Measurements from ENCODE around the gene ZFAND5. TPM values are rescaled to one million over a fixed set of nuclear protein-coding genes. Genes with fewer than 3 reads are reported as not detected.

The ZFAND5 gene, protein sequence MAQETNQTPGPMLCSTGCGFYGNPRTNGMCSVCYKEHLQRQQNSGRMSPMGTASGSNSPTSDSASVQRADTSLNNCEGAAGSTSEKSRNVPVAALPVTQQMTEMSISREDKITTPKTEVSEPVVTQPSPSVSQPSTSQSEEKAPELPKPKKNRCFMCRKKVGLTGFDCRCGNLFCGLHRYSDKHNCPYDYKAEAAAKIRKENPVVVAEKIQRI
- total RNA-seq = 10 to 100 TPM; 64.1 to 69.0 TPM

DNA sequence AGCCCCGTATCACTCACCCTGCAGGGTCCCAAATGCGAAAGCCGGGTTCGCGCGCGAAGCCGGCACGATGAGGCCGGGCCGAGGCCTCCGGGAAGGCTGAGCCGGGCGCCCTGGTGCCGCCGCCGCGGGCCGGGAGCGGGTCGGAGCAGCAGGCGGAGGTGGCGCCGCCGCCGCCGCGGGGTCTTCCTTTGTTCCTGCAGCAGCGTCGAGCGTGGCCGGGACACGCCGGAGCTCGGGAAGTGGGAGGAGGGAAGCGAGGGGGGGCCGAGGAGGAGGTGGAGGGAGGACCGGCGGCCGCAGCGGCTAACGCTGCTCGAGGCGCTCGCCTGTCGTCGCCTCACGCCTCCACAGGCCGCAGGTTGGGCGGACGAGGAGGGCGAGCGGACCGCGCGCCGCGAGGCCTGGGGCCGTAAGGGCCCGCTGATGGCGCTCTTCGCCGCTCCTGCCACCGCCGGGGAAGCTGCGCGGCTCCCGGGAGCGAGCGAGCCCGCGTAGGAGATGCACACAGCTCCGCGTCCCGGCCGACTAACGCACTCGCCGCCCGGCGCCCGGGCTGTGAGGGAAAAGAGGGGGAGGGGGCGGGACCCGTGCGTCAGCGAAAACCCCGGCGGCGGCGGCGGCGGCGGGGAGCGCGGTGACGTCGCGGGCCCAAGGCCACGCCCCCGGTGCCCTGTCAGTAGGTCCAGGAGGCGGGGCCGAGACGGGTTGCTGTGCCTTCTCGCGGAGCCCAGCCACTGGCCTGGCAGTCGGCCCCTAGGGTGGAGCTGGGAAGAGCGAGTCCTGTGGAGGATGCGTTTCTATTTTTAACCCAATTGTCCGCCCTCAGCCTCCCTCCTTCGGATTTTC, at the start of gene ZFAND5:
TSS of gene ZFAND5 (minus strand) at position 530 of the 846 bp plus-strand sequence. CDS start 4,430 bp downstream, outside the sequence.
- POLR2A ChIA-PET = interaction anchor here (0.6 to 3.7 kb wide), 19 partner anchors 8 to 1946 kb away, joined by 3 to 19 read pairs (median 4); no protein-coding TSS in a partner anchor
- peak within 1 kb of the TSS; percentile 82 for H3K4me3 Mint-ChIP-seq
- peak; percentile 82 for ATAC-seq
- H3K27ac Mint-ChIP-seq = peak within 1 kb of the TSS; percentile 98
- DNase-seq = peak; percentile 94
- H3K4me1 Mint-ChIP-seq (ENCODE audit: low read depth) = peaks cover 40% of the 10 kb centered on the region
- H3K27me3 Mint-ChIP-seq (ENCODE audit: low read depth) = no peaks in the 10 kb centered on the region
- CTCF ChIA-PET = interaction anchor here (0.7 to 2.6 kb wide), 8 partner anchors 19 to 340 kb away, joined by 3 to 13 read pairs (median 4); no protein-coding TSS in a partner anchor
- H3K9me3 Mint-ChIP-seq (ENCODE audit: insufficient read depth) = no peaks in the 10 kb centered on the region
- peaks cover 31% of the 10 kb centered on the region for H3K36me3 Mint-ChIP-seq (ENCODE audit: low read depth)

DNA sequence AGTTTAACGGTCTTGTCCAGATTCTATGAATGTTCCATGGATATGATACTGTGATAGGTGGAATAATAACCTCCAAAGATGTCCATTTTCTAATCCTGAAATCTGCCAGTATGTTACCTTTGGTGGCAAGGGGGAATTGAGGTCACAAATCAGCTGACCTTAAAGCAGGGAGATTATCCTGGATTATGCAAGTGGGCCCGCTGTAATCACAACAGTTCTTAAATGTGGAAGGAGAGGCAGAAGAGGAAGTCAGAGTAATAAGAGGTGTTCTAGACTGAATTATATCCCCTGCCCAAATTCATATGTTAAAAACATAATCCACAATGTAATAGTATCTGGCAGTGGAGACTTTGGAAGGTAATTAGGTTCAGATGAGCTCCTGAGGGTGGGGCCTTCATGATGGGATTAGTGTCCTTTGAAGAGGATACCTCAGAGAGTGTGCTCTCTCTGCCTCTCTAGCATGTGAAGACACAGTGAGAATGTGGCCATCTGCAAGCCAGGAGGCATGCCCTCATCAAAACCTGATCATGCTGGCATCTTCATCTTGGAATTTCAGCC, 47.6 kb upstream of the ZFAND5 start:
- Mint-ChIP-seq H3K9me3 (ENCODE audit: insufficient read depth) (no peaks in the 10 kb centered on the region), H3K27me3 (ENCODE audit: low read depth) (no peaks in the 10 kb centered on the region), H3K36me3 (ENCODE audit: low read depth) (no peaks in the 10 kb centered on the region), H3K27ac (no peak overlapping the region), H3K4me1 (ENCODE audit: low read depth) (no peaks in the 10 kb centered on the region), H3K4me3 (no peak overlapping the region)
- no peak for ATAC-seq
- ChIA-PET POLR2A (no interaction called here), CTCF (interaction anchor here (0.6 kb wide), 1 partner anchor 353 kb away, joined by 3 read pairs; no protein-coding TSS in a partner anchor)
- DNase-seq = no peak

DNA sequence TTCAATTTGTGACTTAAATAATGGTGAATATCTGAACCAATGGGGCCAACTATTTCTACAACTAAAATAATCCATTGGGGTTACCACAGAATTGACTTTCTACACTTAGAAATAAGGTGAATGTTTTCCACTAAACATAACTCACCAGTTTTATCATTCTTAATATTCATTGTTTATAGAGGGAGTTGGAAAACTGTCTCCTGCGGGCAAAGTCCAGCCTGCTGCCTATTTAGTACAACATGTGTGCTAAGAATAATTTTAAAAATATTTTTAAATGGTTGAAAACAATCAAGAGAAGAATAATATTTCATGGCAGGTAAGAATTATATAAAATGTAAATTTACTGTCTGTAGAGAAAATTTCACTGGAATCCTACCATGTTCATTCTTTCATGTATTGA, 45.2 kb upstream of the ZFAND5 start:
- H3K9me3 Mint-ChIP-seq (ENCODE audit: insufficient read depth) = no peaks in the 10 kb centered on the region
- DNase-seq (no peak), ATAC-seq (no peak)
- H3K36me3 Mint-ChIP-seq (ENCODE audit: low read depth) = no peaks in the 10 kb centered on the region
- H3K4me1 Mint-ChIP-seq (ENCODE audit: low read depth) = no peaks in the 10 kb centered on the region
- POLR2A ChIA-PET = no interaction called here
- no peak overlapping the region for H3K4me3 Mint-ChIP-seq
- H3K27me3 Mint-ChIP-seq (ENCODE audit: low read depth) = peaks cover 5% of the 10 kb centered on the region
- CTCF ChIA-PET = no interaction called here
- no peak overlapping the region for H3K27ac Mint-ChIP-seq

DNA sequence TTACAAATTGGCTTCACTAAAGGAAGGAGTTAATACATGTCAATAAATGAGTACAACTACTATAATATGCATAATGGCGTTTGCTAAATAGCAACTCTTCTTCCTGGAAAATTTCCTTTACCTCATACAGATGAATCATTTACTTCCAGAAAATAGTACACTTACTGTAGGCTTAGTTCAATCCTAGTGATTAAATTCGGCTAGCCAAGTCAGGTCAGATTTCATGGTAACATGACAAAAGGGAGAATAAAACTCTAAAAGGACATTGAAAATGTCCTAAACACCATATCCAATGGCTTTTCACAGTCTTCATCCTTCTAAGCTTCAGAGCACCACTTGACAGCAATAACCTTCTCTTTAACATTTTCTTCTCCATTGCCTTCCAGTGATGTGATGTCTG, 42.1 kb upstream of the ZFAND5 start:
- peaks cover 5% of the 10 kb centered on the region for H3K27me3 Mint-ChIP-seq (ENCODE audit: low read depth)
- no peaks in the 10 kb centered on the region for H3K36me3 Mint-ChIP-seq (ENCODE audit: low read depth)
- no peak overlapping the region for H3K4me3 Mint-ChIP-seq
- H3K27ac Mint-ChIP-seq = no peak overlapping the region
- POLR2A ChIA-PET = no interaction called here
- DNase-seq = no peak
- no peak for ATAC-seq
- no peaks in the 10 kb centered on the region for H3K9me3 Mint-ChIP-seq (ENCODE audit: insufficient read depth)
- CTCF ChIA-PET = no interaction called here
- H3K4me1 Mint-ChIP-seq (ENCODE audit: low read depth) = no peaks in the 10 kb centered on the region

DNA sequence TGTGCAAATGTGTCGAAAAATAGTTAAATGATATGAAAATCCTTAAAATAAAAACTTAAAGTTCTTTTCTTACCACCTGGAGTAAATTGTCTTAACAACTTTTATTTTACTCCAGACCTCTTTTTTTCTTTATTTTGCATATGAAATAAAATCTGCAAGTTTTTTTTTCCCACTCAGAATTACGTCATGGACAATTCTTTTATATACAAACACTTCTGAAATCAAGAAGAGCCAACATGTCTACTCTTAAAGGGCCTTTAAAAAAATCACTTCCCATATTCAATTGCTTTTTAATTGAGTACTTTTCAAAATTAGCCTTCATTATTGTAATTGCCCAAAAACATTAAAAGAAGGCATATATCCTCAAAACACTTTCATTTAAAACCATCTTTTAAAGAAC, 37.7 kb upstream of the ZFAND5 start:
- Mint-ChIP-seq H3K9me3 (ENCODE audit: insufficient read depth) (no peaks in the 10 kb centered on the region), H3K36me3 (ENCODE audit: low read depth) (no peaks in the 10 kb centered on the region), H3K27me3 (ENCODE audit: low read depth) (peaks cover 5% of the 10 kb centered on the region), H3K4me1 (ENCODE audit: low read depth) (no peaks in the 10 kb centered on the region), H3K4me3 (no peak overlapping the region), H3K27ac (no peak overlapping the region)
- DNase-seq (no peak), ATAC-seq (no peak)
- ChIA-PET POLR2A (no interaction called here), CTCF (no interaction called here)

DNA sequence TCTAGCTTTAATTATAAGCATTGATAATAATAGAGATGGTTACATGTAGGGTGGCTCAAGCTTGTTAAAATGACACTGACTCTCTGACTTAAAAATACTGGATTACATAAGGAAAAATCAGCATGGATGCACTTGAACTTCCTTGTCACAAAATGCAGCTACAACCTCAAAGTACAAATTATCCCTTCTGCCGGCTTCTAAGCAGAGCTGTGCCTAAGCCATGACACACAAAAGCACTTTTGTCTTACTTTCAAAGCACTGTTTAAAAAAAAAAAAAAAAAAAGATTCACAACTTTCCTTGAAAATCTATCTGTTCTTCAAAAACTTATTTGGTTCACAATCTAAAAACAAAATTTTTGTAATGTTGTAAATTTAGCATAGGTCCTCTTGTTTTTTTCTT, 36.4 kb upstream of the ZFAND5 start:
- Mint-ChIP-seq H3K4me1 (ENCODE audit: low read depth) (no peaks in the 10 kb centered on the region), H3K27ac (no peak overlapping the region), H3K36me3 (ENCODE audit: low read depth) (no peaks in the 10 kb centered on the region), H3K27me3 (ENCODE audit: low read depth) (peaks cover 5% of the 10 kb centered on the region), H3K9me3 (ENCODE audit: insufficient read depth) (no peaks in the 10 kb centered on the region), H3K4me3 (no peak overlapping the region)
- DNase-seq (no peak), ATAC-seq (no peak)
- ChIA-PET CTCF (interaction anchor here (0.5 to 1.5 kb wide), 3 partner anchors 36 to 129 kb away, joined by 3 read pairs; partner anchors contain the start of gene ZFAND5), POLR2A (interaction anchor here (0.7 kb wide), 1 partner anchor 80 kb away, joined by 6 read pairs; no protein-coding TSS in a partner anchor)

DNA sequence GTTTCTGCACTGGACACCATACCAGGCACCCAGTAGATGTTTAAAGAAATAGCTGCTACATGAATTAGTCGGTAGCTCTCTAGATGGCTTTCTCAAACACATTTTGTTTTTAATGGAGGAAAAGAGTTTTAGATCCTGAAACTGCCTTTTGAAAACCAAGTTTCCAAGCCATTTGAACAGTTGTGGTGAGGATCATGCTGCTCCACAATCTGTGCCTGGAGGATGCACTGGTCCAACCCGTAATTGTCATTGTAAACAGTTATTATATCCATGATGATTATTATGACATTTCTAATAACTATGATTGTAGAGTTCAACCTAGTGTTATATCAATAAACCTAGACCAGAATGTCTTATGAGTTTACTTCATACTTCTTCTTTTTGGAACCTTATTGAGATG, 35.9 kb upstream of the ZFAND5 start:
- no peak for ATAC-seq
- H3K9me3 Mint-ChIP-seq (ENCODE audit: insufficient read depth) = no peaks in the 10 kb centered on the region
- no peak overlapping the region for H3K4me3 Mint-ChIP-seq
- H3K36me3 Mint-ChIP-seq (ENCODE audit: low read depth) = no peaks in the 10 kb centered on the region
- DNase-seq = no peak
- peaks cover 4% of the 10 kb centered on the region for H3K27me3 Mint-ChIP-seq (ENCODE audit: low read depth)
- ChIA-PET POLR2A (interaction anchor here (0.7 kb wide), 1 partner anchor 80 kb away, joined by 6 read pairs; no protein-coding TSS in a partner anchor), CTCF (interaction anchor here (1.5 kb wide), 1 partner anchor 36 kb away, joined by 3 read pairs; the partner anchor contains the start of gene ZFAND5)
- H3K4me1 Mint-ChIP-seq (ENCODE audit: low read depth) = no peaks in the 10 kb centered on the region
- H3K27ac Mint-ChIP-seq = no peak overlapping the region

DNA sequence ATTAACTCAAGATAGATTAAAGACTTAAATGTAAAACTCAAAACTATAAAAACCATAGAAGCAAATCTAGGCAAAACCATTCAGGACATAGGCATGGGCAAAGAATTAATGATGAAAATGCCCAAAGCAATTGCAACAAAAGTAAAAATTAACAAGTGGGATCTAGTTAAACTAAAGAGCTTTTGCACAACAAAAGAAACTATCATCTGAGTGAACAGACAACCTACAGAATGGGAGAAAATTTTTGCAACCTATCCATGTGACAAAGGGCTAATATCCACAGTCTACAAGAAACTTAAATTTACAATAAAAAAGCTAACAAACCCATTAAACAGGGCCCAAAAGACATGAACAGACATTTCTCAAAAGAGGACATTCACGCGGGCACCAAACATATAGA, 34.4 kb upstream of the ZFAND5 start:
- ATAC-seq = no peak
- Mint-ChIP-seq H3K4me3 (no peak overlapping the region), H3K27me3 (ENCODE audit: low read depth) (no peaks in the 10 kb centered on the region), H3K36me3 (ENCODE audit: low read depth) (no peaks in the 10 kb centered on the region), H3K4me1 (ENCODE audit: low read depth) (no peaks in the 10 kb centered on the region), H3K27ac (no peak overlapping the region), H3K9me3 (ENCODE audit: insufficient read depth) (no peaks in the 10 kb centered on the region)
- no peak for DNase-seq
- POLR2A ChIA-PET = no interaction called here
- CTCF ChIA-PET = no interaction called here

DNA sequence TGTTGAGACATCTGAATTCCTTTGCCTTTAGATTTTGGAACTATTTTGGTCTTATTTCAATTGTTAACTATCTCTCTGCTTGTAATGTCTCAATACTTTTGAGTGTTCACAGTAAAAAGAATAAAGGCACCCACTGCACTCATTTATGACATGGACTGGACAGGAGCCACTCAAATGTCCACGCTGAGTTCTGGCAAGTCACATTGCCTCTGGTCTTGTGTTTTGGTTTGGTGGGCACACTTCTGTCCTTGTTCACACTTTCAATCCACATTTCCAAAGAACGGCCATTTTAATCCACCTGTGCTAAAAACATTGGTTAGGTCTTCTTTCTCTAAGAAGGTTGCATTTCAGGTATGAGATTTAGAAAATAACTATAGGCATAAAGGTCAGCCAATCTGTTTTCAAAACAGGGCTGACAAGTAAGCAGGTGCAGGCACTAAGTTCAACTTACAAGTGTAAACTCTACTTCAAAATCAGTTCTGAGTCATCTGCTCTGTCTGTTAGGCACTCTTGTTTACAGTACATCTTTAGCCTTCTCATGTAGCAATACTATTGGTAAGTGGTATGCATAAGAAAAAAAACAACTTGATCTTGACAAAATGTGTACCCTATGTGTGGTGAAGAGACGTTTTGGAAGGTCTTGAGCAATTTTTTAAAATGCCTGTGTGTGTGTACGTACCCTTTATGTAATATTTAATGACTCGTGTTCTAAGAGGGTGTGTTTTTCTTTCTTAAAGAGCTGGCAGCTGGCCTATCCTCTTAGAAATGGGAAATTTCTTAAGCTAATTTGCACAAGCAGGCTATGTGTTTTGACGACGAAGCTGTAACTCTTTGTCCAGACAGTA, 31.5 kb upstream of the ZFAND5 start:
- Mint-ChIP-seq H3K27me3 (ENCODE audit: low read depth) (peaks cover 9% of the 10 kb centered on the region), H3K9me3 (ENCODE audit: insufficient read depth) (no peaks in the 10 kb centered on the region), H3K4me1 (ENCODE audit: low read depth) (no peaks in the 10 kb centered on the region), H3K4me3 (no peak overlapping the region), H3K36me3 (ENCODE audit: low read depth) (no peaks in the 10 kb centered on the region), H3K27ac (no peak overlapping the region)
- ATAC-seq = no peak
- CTCF ChIA-PET = no interaction called here
- POLR2A ChIA-PET = no interaction called here
- no peak for DNase-seq

DNA sequence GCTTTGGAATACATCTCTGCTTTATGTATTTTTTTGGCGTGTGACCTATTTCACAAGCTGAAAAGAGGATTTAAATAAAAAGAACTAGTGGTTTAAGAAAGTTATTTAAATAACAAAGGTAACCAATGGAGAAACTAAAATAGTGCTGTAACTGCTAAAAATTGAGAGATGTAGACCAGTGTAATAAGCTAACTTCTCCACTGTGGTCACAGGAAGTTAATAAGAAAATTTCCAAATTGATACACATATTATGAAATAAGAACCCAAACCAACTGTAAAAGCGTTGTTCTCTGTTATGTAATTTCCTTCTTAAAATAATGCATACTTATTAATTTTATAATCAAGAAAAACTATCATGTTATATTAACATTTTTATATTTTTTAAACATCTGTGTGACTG, 29.1 kb upstream of the ZFAND5 start:
- H3K4me3 Mint-ChIP-seq = no peak overlapping the region
- ChIA-PET POLR2A (no interaction called here), CTCF (interaction anchor here (1.3 kb wide), 1 partner anchor 50 kb away, joined by 3 read pairs; no protein-coding TSS in a partner anchor)
- H3K4me1 Mint-ChIP-seq (ENCODE audit: low read depth) = no peaks in the 10 kb centered on the region
- DNase-seq (no peak), ATAC-seq (no peak)
- no peak overlapping the region for H3K27ac Mint-ChIP-seq
- no peaks in the 10 kb centered on the region for H3K9me3 Mint-ChIP-seq (ENCODE audit: insufficient read depth)
- peaks cover 9% of the 10 kb centered on the region for H3K27me3 Mint-ChIP-seq (ENCODE audit: low read depth)
- no peaks in the 10 kb centered on the region for H3K36me3 Mint-ChIP-seq (ENCODE audit: low read depth)

DNA sequence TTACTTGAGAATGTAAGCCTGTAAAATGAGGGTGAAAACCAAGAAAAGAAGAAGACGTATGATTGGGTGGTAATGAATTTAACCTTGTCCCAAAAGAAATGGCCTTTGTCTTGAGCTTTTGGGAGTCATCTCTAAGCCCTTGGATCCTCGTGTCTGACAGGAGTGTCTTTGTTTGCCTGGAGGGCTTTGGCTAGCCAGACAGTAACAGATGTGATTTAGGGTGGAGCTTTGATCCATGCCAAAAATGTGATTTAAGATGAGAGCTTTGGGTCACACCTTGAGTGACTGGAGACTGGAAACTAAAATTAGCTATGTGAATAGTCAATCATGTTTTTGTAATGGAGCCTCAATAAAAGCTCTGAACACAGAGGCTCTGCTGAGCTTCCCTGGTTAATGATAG, 25.9 kb upstream of the ZFAND5 start:
- Mint-ChIP-seq H3K36me3 (ENCODE audit: low read depth) (no peaks in the 10 kb centered on the region), H3K9me3 (ENCODE audit: insufficient read depth) (no peaks in the 10 kb centered on the region), H3K27me3 (ENCODE audit: low read depth) (peaks cover 9% of the 10 kb centered on the region), H3K4me3 (no peak overlapping the region), H3K4me1 (ENCODE audit: low read depth) (peaks cover 6% of the 10 kb centered on the region), H3K27ac (no peak overlapping the region)
- ChIA-PET POLR2A (interaction anchor here (1.4 to 1.7 kb wide), 2 partner anchors 26 to 52 kb away, joined by 3 to 6 read pairs; partner anchors contain the start of gene ZFAND5), CTCF (interaction anchor here (1.7 kb wide), 1 partner anchor 201 kb away, joined by 4 read pairs; no protein-coding TSS in a partner anchor)
- no peak for DNase-seq
- no peak for ATAC-seq

Measured in activated CD8-positive, alpha-beta T cell treated with anti-CD3 and anti-CD28 coated beads, Interleukin-2, amount 10 ng/mL, durations not matched to agents 7 days and 5 days (primary cell).